Lower leg skin (tissue), 4 donors: Measurements from ENCODE around the gene LIAS. TPM values are rescaled to one million over a fixed set of nuclear protein-coding genes. Genes with fewer than 3 reads are reported as not detected.
A peak's percentile ranks its signal among the peaks of the same experiment; 100 is the strongest.
"Not testable (repeated sequence)": the region's sequence is repeated elsewhere in the genome, so short reads cannot be mapped to it uniquely, and the experiment has no call there.

Experiments used
- DNase-seq, 2 donors: peaks; one replicate each; pipeline ENCODE4 v3.0.0-alpha.2; 2019; ENCODE audit warnings: low spot score in 2 of 2
- H3K4me3 ChIP-seq: fragments of 200-600 bp; sonication (generic); 2 replicates; pipeline ENCODE4 v1.5.1; 2017; ENCODE audit warnings: mild to moderate bottlenecking, low read depth; ENCODE audit not compliant: poor library complexity, severe bottlenecking
- POLR2A ChIP-seq, 2 donors: fragments of 450-650 bp; IDR thresholded peaks; one replicate each; pipeline ENCODE4 v1.6.1; 2016 to 2017; ENCODE audit warnings: antibody characterized with exemption in 2 of 2, mild to moderate bottlenecking in 1 of 2, moderate library complexity in 1 of 2
- WGBS, 2 donors: methylation state at CpG; one replicate each; pipeline ENCODE4 v1.1.5; 2018; 5-methylcytosine and 5-hydroxymethylcytosine counted together
- intact Hi-C: fragments of 100-400 bp; cut with DNase I; formaldehyde crosslinking; loops from one replicate; pipeline ENCODE4 v1.15.0; 2023; ENCODE audit warnings: low total_unique reads
- total RNA-seq, 4 donors: library from RNA; depleted of rRNA; stranded (reverse); fragments of >200 nt; gene quantifications; one replicate each; pipeline ENCODE4 v1.1.0, GENCODE V29; 2016
- TF ChIP-seq, protein P1 (sequence below), 3 donors: fragments of 450-650 bp; IDR thresholded peaks; one replicate each; pipeline ENCODE4 v1.5.1; 2016; ENCODE audit warnings: antibody characterized with exemption in 3 of 3, mild to moderate bottlenecking in 3 of 3, moderate library complexity in 2 of 3

Gene LIAS
- total RNA-seq, 4 donors from 2014 or later, result 10.1 to 18.5 (median 12.4) TPM

DNA sequence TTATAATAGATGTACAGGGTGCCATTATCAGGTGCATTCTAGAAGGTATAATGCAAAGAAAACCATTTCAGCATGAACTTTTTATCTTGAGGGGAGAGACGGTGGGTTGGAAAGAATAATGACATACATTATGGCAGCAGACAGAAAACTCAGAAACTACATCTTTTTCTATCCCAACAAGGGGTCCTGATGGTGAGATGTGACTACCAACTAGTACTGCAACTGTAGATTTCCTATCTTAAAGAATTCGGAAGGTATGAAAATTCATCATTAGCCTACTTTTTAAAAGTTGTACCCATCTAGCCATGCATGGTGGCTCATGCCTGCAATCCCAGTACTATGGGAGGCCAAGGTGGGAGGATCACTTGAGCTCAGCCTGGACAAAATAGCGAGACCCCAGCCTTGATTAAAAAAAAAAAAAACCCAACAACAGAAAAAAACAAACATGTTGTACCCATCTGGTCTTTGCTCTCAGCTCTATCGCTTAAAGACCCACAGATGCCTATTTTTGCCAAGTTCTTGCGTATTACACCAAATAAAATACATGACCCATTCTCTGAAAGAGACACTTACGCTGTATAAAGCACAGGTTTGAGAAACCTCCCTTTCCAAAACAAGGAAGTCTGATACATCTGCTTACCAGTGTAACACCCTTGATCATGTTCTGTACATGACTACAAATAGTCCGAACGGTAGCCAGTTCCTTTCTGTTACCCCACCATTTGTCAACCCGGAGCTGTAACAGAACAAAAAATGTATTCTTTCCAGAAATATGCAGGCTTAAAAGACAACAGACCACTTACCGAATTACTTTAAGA is 1.7 kb upstream of the LIAS start:
- no peak for DNase-seq
- WGBS, 2 donors, result 63 to 73% methylated on average over 10 of the region's 10 CpGs
- intact Hi-C loops, result no loop called here

DNA sequence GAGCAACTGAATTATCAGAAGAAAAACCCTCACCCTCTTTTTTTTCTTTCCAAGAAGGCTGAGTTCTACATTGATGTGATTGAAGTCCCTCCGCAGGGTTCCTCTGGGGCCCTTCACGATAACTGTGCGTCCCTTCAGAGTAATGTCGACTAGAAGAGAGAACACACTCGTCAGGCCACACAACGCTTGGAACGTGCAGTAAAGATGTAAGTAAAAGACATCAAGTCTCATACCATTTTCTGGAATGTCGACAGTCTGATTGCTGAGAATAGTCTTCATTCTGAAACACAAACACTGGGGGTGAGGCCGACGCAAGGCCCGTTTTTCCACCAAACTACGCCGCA is 723 bp upstream of the LIAS start:
- 0 to 1% methylated on average over 13 of the region's 13 CpGs for WGBS, 2 donors
- H3K4me3 ChIP-seq, result peak overlapping the region; percentile 97
- intact Hi-C loops, DNase-seq: not testable (repeated sequence)

More for the DNA sequence above, 1.7 kb upstream of the LIAS start:
- TF ChIP-seq, protein P1, sequence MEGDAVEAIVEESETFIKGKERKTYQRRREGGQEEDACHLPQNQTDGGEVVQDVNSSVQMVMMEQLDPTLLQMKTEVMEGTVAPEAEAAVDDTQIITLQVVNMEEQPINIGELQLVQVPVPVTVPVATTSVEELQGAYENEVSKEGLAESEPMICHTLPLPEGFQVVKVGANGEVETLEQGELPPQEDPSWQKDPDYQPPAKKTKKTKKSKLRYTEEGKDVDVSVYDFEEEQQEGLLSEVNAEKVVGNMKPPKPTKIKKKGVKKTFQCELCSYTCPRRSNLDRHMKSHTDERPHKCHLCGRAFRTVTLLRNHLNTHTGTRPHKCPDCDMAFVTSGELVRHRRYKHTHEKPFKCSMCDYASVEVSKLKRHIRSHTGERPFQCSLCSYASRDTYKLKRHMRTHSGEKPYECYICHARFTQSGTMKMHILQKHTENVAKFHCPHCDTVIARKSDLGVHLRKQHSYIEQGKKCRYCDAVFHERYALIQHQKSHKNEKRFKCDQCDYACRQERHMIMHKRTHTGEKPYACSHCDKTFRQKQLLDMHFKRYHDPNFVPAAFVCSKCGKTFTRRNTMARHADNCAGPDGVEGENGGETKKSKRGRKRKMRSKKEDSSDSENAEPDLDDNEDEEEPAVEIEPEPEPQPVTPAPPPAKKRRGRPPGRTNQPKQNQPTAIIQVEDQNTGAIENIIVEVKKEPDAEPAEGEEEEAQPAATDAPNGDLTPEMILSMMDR (IDR thresholded peaks at IDR 0.05), result no peak
- H3K4me3 ChIP-seq, result no peak overlapping the region

DNA sequence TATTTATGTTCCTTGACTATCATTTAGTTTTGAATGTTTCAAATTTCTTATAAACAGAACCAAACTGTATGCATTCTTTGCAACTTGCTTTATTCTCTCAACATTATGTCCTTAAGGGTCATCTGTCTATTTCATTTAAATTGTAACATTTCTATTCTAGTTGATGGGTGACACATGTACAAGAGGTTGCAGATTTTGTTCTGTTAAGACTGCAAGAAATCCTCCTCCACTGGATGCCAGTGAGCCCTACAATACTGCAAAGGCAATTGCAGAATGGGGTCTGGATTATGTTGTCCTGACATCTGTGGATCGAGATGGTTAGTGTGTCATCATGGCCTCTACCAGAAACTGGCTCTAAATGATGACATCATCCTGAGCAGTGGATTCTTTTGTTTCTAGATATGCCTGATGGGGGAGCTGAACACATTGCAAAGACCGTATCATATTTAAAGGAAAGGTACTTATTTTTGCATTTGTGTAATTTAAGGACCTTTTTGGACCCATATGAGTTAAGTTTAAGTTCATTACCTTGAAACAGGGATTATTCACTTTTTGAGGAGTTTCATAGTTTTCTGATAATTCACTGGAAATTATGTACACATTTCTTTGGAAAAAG is 6.1 kb downstream of the LIAS start:
- intact Hi-C loops, result loop anchor here (5.0 kb wide), 1 partner anchor 517 kb away; no protein-coding TSS in a partner anchor
- 36 to 49% methylated on average over 2 of the region's 2 CpGs for WGBS, 2 donors
- no peak for TF ChIP-seq POLR2A (IDR thresholded peaks at IDR 0.05)
- TF ChIP-seq, protein P1 (IDR thresholded peaks at IDR 0.05), result no peak
- DNase-seq, result no peak
- no peak overlapping the region for H3K4me3 ChIP-seq

DNA sequence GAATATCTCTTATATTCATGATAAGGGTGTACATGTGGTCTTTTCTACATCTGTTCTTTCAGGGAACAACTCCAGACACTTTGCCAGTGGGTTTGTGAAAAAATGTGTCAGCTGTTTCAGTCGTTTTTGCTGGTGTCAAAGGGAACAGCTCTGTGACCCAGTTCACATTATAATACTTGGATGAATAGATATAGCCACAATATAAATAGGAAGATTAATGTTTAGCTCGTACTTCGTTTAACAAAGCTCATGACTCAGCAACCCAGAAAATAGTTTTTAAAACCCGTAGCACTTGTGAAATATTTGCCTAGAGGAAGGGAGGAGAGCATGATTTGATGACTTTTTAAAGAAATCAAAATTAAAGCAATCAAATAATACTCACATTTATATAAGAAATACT is 7.9 kb downstream of the LIAS start:
- H3K4me3 ChIP-seq, result no peak overlapping the region
- TF ChIP-seq, protein P1 (IDR thresholded peaks at IDR 0.05), result no peak
- TF ChIP-seq POLR2A (IDR thresholded peaks at IDR 0.05), result no peak
- DNase-seq, result no peak
- 48 to 53% methylated on average over 4 of the region's 4 CpGs for whole genome bisulfite sequencing, 2 donors
- intact Hi-C loops, result no loop called here

DNA sequence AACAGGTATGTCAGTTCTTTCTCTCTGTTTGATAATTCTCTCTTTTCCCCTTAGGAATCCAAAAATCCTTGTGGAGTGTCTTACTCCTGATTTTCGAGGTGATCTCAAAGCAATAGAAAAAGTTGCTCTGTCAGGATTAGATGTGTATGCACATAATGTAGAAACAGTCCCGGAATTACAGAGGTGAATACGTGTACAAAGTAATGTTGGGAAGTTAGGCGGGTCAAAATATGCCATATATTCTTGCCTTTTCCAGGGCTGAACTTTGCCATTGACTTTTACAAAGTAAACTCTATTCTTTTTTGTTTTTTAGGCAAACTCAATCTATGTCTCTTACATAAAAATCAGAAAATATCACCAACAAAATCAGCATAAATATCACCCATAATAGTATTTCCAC is 8.6 kb downstream of the LIAS start:
- TF ChIP-seq, protein P1 (IDR thresholded peaks at IDR 0.05), result no peak
- TF ChIP-seq POLR2A (IDR thresholded peaks at IDR 0.05), result no peak
- DNase-seq, result no peak
- intact Hi-C loops, result no loop called here
- H3K4me3 ChIP-seq, result no peak overlapping the region
- WGBS, 2 donors, result 89 to 94% methylated on average over 4 of the region's 4 CpGs

DNA sequence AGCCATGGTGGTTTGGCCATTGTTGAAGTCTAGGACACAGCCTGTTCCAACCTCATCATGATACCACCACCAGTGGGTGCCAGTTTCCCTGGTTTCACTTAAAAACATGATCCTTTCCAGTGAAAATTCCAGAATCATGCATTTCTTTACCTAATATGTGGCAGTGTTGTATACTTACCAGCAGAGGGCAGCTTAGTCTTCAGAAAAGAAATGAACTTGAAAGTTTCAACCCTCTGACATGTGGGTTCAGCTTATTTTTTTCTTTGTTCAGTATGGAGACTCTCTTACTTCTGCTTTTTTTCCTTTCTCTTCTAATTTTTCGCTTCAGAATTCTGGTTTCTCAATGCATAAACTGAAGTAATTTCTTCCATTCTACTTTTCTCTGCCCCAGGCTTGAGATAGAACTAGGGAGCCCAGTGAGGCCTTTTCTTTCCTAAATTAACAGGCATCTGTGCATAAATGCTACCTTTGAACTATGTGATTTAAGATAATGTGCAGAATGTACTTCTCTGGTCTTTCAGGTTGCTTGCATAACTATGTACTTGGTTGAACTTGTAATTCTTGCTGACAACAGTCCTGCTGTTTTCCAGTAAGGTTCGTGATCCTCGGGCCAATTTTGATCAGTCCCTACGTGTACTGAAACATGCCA is 10.7 kb downstream of the LIAS start:
- intact Hi-C loops, result no loop called here
- WGBS, 2 donors, result 48 to 56% methylated on average over 4 of the region's 4 CpGs
- no peak for DNase-seq
- TF ChIP-seq POLR2A (IDR thresholded peaks at IDR 0.05), result no peak
- TF ChIP-seq, protein P1 (IDR thresholded peaks at IDR 0.05), result peak in 1 of 3 donors; percentile 85
- H3K4me3 ChIP-seq, result no peak overlapping the region
